GM12873 (cell line): Measurements from ENCODE around the gene HIVEP2.

Experiments
- TF ChIP-seq, protein P1 (sequence below): IDR thresholded peaks from 2 replicates; pipeline ENCODE4 v1.5.1; 2012; ENCODE audit warnings: low read depth, mild to moderate bottlenecking, moderate library complexity, low read length, control low read depth; ENCODE audit not compliant: insufficient read depth; ENCODE audit errors: missing control alignments

The HIVEP2 gene

DNA sequence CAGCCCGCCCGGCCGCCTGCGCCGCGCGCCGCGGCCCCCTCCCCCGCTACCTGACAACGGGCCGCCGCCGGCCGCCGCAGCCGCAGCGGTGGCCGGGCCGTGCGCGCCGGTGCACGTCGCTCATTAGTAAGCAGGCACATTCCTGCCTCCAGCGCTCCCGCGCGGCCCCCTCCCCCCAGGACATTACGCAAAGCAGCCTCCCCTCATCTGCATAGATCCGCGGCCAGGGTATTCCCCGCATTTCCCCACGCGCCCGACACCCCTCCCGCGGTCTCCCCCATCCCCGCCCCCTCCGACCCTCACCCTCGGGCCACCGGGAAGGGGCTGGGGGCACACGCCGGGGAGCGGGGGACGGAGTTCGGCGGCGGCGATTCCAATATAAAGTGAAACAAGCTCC, at the start of gene HIVEP2:
HIVEP2 (minus strand) TSS at position 128 of the 397 bp plus-strand sequence. CDS start 170,438 bp downstream, outside the sequence.
- TF ChIP-seq, protein P1, sequence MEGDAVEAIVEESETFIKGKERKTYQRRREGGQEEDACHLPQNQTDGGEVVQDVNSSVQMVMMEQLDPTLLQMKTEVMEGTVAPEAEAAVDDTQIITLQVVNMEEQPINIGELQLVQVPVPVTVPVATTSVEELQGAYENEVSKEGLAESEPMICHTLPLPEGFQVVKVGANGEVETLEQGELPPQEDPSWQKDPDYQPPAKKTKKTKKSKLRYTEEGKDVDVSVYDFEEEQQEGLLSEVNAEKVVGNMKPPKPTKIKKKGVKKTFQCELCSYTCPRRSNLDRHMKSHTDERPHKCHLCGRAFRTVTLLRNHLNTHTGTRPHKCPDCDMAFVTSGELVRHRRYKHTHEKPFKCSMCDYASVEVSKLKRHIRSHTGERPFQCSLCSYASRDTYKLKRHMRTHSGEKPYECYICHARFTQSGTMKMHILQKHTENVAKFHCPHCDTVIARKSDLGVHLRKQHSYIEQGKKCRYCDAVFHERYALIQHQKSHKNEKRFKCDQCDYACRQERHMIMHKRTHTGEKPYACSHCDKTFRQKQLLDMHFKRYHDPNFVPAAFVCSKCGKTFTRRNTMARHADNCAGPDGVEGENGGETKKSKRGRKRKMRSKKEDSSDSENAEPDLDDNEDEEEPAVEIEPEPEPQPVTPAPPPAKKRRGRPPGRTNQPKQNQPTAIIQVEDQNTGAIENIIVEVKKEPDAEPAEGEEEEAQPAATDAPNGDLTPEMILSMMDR: no peak

- TF ChIP-seq, protein P1: no peak
Observed at GRCh38 chr6:142993977-142994376, 49.0 kb upstream of the HIVEP2 start.

DNA sequence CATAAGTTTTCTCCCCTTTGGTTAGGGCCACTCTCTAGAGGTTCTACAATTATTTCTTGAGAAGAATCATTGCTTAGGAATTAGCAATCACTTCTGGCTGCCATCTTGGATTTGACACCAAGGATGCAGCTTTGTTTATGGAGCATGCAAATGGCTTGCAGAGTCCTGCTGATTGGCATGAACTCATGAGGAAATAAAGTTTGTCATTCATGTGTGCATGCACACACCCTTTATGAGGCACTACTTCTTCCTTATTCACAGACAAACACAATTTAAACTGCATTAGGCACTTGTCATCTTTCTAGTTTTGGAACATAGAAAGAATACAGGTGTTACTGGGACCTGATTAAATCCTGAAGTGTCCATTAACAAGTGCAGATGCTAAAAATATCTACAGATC, 42.5 kb upstream of the HIVEP2 start:
- TF ChIP-seq, protein P1: no peak

DNA sequence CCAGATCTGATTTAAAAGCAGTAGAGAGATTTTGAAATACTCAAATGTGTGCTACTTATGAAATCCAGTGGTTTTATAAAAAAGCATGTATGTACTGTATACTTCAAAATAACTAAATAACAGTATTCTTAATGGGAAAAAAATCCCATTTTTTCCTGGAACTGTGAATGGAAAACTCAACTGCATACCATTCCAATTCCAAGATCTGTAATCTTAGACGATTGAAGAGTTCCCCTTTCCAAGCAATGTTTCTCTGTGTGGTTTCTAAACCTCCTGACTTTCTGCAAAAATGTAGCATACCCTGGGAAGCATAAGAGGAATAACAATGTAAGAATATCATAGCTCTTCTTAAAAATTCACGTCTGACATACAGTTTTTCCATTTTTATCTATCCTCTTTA, 40.3 kb upstream of the HIVEP2 start:
- TF ChIP-seq, protein P1: no peak

DNA sequence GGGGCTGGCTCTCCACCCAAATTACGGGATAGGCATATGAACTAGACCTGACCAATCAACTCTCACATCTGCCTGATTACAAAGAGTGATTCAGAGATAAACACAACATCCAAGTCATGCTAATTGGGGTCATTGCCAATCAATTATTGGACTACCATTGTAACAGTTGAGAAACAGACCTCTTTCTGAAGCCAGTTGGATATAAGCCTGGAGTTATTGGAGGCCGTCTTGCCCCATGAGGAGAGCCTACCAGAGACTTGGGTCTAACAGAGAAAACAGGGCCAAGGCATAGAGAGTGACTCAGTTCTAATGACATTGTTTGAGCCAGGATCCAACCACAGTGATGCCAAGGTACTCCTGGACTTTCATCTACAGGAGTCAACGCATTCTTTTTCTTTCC, 39.4 kb upstream of the HIVEP2 start:
- TF ChIP-seq, protein P1: no peak

- TF ChIP-seq, protein P1: no peak
Observed at GRCh38 chr6:142975365-142975764, 30.4 kb upstream of the HIVEP2 start.

- TF ChIP-seq, protein P1: no peak
Observed at GRCh38 chr6:142968601-142969000, 23.6 kb upstream of the HIVEP2 start.
